SK-N-SH (cell line): ENCODE measurements around the gene YY2. TPM values are rescaled to one million over a fixed set of nuclear protein-coding genes. Genes with fewer than 3 reads are reported as not detected.

Experiments used
- CTCF ChIA-PET: fragments of 300-600, 350-600 bp; formaldehyde crosslinking; extraction: SDS; loops from one replicate; lab custom pipeline; 2021; lab: Yijun Ruan, JAX
- POLR2A ChIA-PET: fragments of 350-600 bp; sonication (Branson Sonifier 250); formaldehyde crosslinking; extraction: SDS; loops from one replicate; lab custom pipeline; 2020; ENCODE audit warnings: antibody characterized with exemption, inconsistent platforms; lab: Yijun Ruan, JAX
- DNase-seq: peaks from one replicate; pipeline ENCODE4 v3.0.0; 2012
- H2AFZ ChIP-seq: fragments of 200-600 bp; sonication (generic); 2 replicates; pipeline ENCODE4 v1.8.1; 2016; ENCODE audit warnings: antibody characterized with exemption, mild to moderate bottlenecking, low read depth
- H3F3A ChIP-seq: fragments of 200-600 bp; sonication (generic); replicated peaks from 2 replicates; pipeline ENCODE3; 2016; ENCODE audit warnings: antibody characterized with exemption, mild to moderate bottlenecking; ENCODE audit not compliant: insufficient read depth
- H3K27ac ChIP-seq, 2 experiments: fragments of 200-500 bp in 1 of 2; fragments of 200-600 bp in 1 of 2; sonication (Bioruptor generic) in 1 of 2; sonication (generic), shearing (Covaris generic) in 1 of 2; 2 replicates each; pipeline versions ENCODE4 v1.5.1 to v1.6.1; 2014 to 2016; ENCODE audit warnings: low read depth in 2 of 2, inconsistent platforms in 1 of 2, low read length in 1 of 2, mild to moderate bottlenecking in 1 of 2, mixed read lengths in 1 of 2
- H3K27me3 ChIP-seq: fragments of 200-600 bp; sonication (generic), shearing (Covaris generic); 2 replicates; pipeline ENCODE4 v1.6.1; 2016; ENCODE audit warnings: mixed run types; ENCODE audit not compliant: insufficient read depth
- H3K36me3 ChIP-seq, 2 experiments: fragments of 200-500 bp in 1 of 2; fragments of 200-600 bp in 1 of 2; sonication (Bioruptor generic) in 1 of 2; sonication (generic) in 1 of 2; replicated peaks in 1 of 2; 2 replicates each; pipeline versions ENCODE3 to v1.5.1; 2014 to 2016; ENCODE audit warnings: low read length in 1 of 2, mild to moderate bottlenecking in 1 of 2; ENCODE audit not compliant: insufficient read depth in 2 of 2, control insufficient read depth in 1 of 2
- H3K4me1 ChIP-seq, 2 experiments: fragments of 200-500 bp in 1 of 2; fragments of 200-600 bp in 1 of 2; sonication (Bioruptor generic) in 1 of 2; sonication (generic), shearing (Covaris generic) in 1 of 2; 2 replicates each; pipeline versions ENCODE4 v1.5.1 to v1.6.1; 2014 to 2016; ENCODE audit warnings: low read depth in 1 of 2, low read length in 1 of 2, mixed run types in 1 of 2; ENCODE audit not compliant: insufficient read depth in 2 of 2, control insufficient read depth in 1 of 2
- H3K4me2 ChIP-seq: fragments of 200-600 bp; sonication (generic), shearing (Covaris generic); 2 replicates; pipeline ENCODE4 v1.6.1; 2017; ENCODE audit warnings: mixed run types
- H3K4me3 ChIP-seq, 2 experiments: fragments of 200-500 bp in 1 of 2; fragments of 200-600 bp in 1 of 2; sonication (Bioruptor generic) in 1 of 2; sonication (generic), shearing (Covaris generic) in 1 of 2; 2 replicates each; pipeline versions ENCODE4 v1.5.1 to v1.8.1; 2014 to 2016; ENCODE audit warnings: low read depth in 2 of 2, inconsistent platforms in 1 of 2, low read length in 1 of 2, mild to moderate bottlenecking in 1 of 2, mixed read lengths in 1 of 2, moderate library complexity in 1 of 2
- H3K79me2 ChIP-seq: fragments of 200-600 bp; sonication (generic); 2 replicates; pipeline ENCODE4 v1.8.1; 2017; ENCODE audit warnings: mild to moderate bottlenecking; ENCODE audit not compliant: insufficient read depth
- H3K9ac ChIP-seq: fragments of 200-600 bp; sonication (generic); 2 replicates; pipeline ENCODE4 v1.6.1; 2017; ENCODE audit warnings: mixed run types
- H3K9me2 ChIP-seq: fragments of 200-600 bp; sonication (generic); 2 replicates; pipeline ENCODE4 v1.6.1; 2017; ENCODE audit warnings: mixed run types
- H3K9me3 ChIP-seq: fragments of 200-600 bp; sonication (generic); 2 replicates; pipeline ENCODE4 v1.6.1; 2017; ENCODE audit warnings: mixed run types, mild to moderate bottlenecking, moderate library complexity
- H4K20me1 ChIP-seq: fragments of 200-600 bp; sonication (generic); 2 replicates; pipeline ENCODE4 v1.6.1; 2017; ENCODE audit warnings: mild to moderate bottlenecking, mixed run types; ENCODE audit not compliant: insufficient read depth
- CTCF ChIP-seq: fragments of 200-600 bp; sonication (generic); IDR thresholded peaks from 2 replicates; pipeline ENCODE4 v1.6.1; 2017; ENCODE audit warnings: antibody characterized with exemption, mild to moderate bottlenecking, moderate library complexity
- EZH2phosphoT487 ChIP-seq: fragments of 200-600 bp; sonication (generic); IDR thresholded peaks from 2 replicates; pipeline ENCODE4 v1.6.1; 2017; ENCODE audit warnings: low read depth, mixed run types, mild to moderate bottlenecking, antibody characterized with exemption, moderate library complexity, borderline replicate concordance
- FOSL2 ChIP-seq: IDR thresholded peaks from 2 replicates; pipeline ENCODE4 v1.4.0; 2012; ENCODE audit warnings: low read depth, mild to moderate bottlenecking, moderate library complexity, borderline replicate concordance
- FOXJ3 ChIP-seq: sonication (generic); formaldehyde crosslinking; IDR thresholded peaks from 2 replicates; pipeline ENCODE4 v1.5.1; 2020; ENCODE audit warnings: mild to moderate bottlenecking, missing genetic modification reagents
- FOXM1 ChIP-seq: IDR thresholded peaks from 2 replicates; pipeline ENCODE4 v1.4.0; 2012; ENCODE audit warnings: low read depth, mild to moderate bottlenecking
- GABPA ChIP-seq: IDR thresholded peaks from 2 replicates; pipeline ENCODE4 v1.4.0; 2012; ENCODE audit warnings: low read depth, mild to moderate bottlenecking
- GATA2 ChIP-seq: sonication (generic); formaldehyde crosslinking; IDR thresholded peaks from 2 replicates; pipeline ENCODE4 v1.5.0; 2020; ENCODE audit warnings: mild to moderate bottlenecking, missing genetic modification reagents
- IRF3 ChIP-seq: fragments of 150-350 bp; IDR thresholded peaks from 2 replicates; pipeline ENCODE4 v1.6.1; 2016; ENCODE audit warnings: mild to moderate bottlenecking, low read depth, low read length
- MAX ChIP-seq: IDR thresholded peaks from 2 replicates; pipeline ENCODE4 v1.4.0; 2012; ENCODE audit warnings: low read depth
- MEF2A ChIP-seq: IDR thresholded peaks from 2 replicates; pipeline ENCODE4 v1.4.0; 2012; ENCODE audit warnings: low read depth, borderline replicate concordance
- MXI1 ChIP-seq: IDR thresholded peaks from 2 replicates; pipeline ENCODE4 v1.6.1; 2012; ENCODE audit warnings: mild to moderate bottlenecking, low read depth, low read length, improper control_type of control experiment
- NFIC ChIP-seq: IDR thresholded peaks from 2 replicates; pipeline ENCODE4 v1.4.0; 2012; ENCODE audit warnings: borderline replicate concordance
- PBX3 ChIP-seq: IDR thresholded peaks from 2 replicates; pipeline ENCODE4; 2012
- POLR2AphosphoS5 ChIP-seq: IDR thresholded peaks from 2 replicates; pipeline ENCODE4 v1.6.1; 2012; ENCODE audit warnings: low read depth, low read length
- REST ChIP-seq: IDR thresholded peaks from 2 replicates; pipeline ENCODE4 v1.6.1; 2012; ENCODE audit warnings: mild to moderate bottlenecking, low read depth, low read length, moderate library complexity
- RFX5 ChIP-seq: IDR thresholded peaks from 2 replicates; pipeline ENCODE4 v1.6.1; 2012; ENCODE audit warnings: mild to moderate bottlenecking, improper control_type of control experiment, low read length
- RXRA ChIP-seq: IDR thresholded peaks from 2 replicates; pipeline ENCODE4 v1.4.0; 2012; ENCODE audit warnings: low read depth, mild to moderate bottlenecking, borderline replicate concordance
- SMC3 ChIP-seq: IDR thresholded peaks from 2 replicates; pipeline ENCODE4 v1.6.1; 2012; ENCODE audit warnings: low read depth, low read length, improper control_type of control experiment
- TAF1 ChIP-seq: IDR thresholded peaks from 2 replicates; pipeline ENCODE4 v1.6.1; 2012; ENCODE audit warnings: low read depth, mild to moderate bottlenecking, low read length, moderate library complexity, borderline replicate concordance
- YY1 ChIP-seq: IDR thresholded peaks from 2 replicates; pipeline ENCODE4 v1.4.0; 2012; ENCODE audit warnings: low read depth, mild to moderate bottlenecking
- ZBTB33 ChIP-seq: IDR thresholded peaks from 2 replicates; pipeline ENCODE4 v1.4.0; 2012; ENCODE audit warnings: low read depth, borderline replicate concordance
- WGBS: methylation state at CpG from one replicate; pipeline ENCODE4 v1.1.6; 2017; ENCODE audit warnings: low lambda C conversion rate; 5-methylcytosine and 5-hydroxymethylcytosine counted together
- polyA plus RNA-seq, 3 experiments: library from polyadenylated mRNA; depleted of rRNA; stranded (reverse); fragments of >200 nt; gene quantifications; 2 replicates each; pipeline ENCODE4 v1.2.3, GENCODE V29; 2012

The YY2 gene
- polyA plus RNA-seq, 1 of the 3 experiments (the other 2 are of a cell fraction), result 2.3 TPM

GRCh38 chrX:21839334-21840192 is 16.2 kb upstream of the YY2 start, which contains the start of gene MBTPS2:
MBTPS2 (plus strand) TSS chrX:21839617; CDS start chrX:21839735, 118 bp downstream.
- no peaks in the 10 kb centered on the region for H3K9me2 ChIP-seq
- peak within 1 kb of the TSS; percentile 85 to 88 for H3K4me3 ChIP-seq
- no peaks in the 10 kb centered on the region for H4K20me1 ChIP-seq
- H3K4me1 ChIP-seq, result no peaks in the 10 kb centered on the region; a peak in 2 of 4 replicates
- peak within 1 kb of the TSS; percentile 88 for H3K9ac ChIP-seq
- H3K27me3 ChIP-seq, result no peaks in the 10 kb centered on the region; the same call in 1 of the 2 replicates
- peak; percentile 76 for DNase-seq
- peaks cover 8% of the 10 kb centered on the region in 2 experiments for H3K36me3 ChIP-seq
- peaks cover 4% of the 10 kb centered on the region for H3F3A ChIP-seq
- peaks cover 27% of the 10 kb centered on the region for H3K79me2 ChIP-seq
- 4% methylated on average over 21 of the region's 61 CpGs for WGBS
- CTCF ChIA-PET, result interaction anchor here (0.6 to 1.3 kb wide), 4 partner anchors 9 to 647 kb away, joined by 3 to 6 read pairs (median 3); no protein-coding TSS in a partner anchor
- H3K9me3 ChIP-seq, result no peaks in the 10 kb centered on the region
- POLR2A ChIA-PET, result interaction anchor here (0.7 kb wide), 1 partner anchor 102 kb away, joined by 3 read pairs; no protein-coding TSS in a partner anchor
- peak within 1 kb of the TSS; percentile 86 for H2AFZ ChIP-seq
- peak within 1 kb of the TSS; percentile 65 to 74 for H3K27ac ChIP-seq
- peak within 1 kb of the TSS; percentile 93 for H3K4me2 ChIP-seq
- TF ChIP-seq ZBTB33 (no peak), TAF1 (peak; percentile 100), MEF2A (0 out of 2 replicates have a peak, but pooled peaks have one; percentile 11), REST (peak; percentile 80), RXRA (no peak), FOXM1 (no peak), MXI1 (0 out of 2 replicates have a peak, but pooled peaks have one; percentile 43), NFIC (no peak; the same call in 1 of the 2 replicates), CTCF (peak; percentile 49), MAX (peak; percentile 51), SMC3 (peak; percentile 37), PBX3 (peak; percentile 44), GATA2 (CRISPR knock-in tag) (no peak; the same call in 1 of the 2 replicates), RFX5 (no peak), EZH2phosphoT487 (no peak), IRF3 (0 out of 2 replicates have a peak, but pooled peaks have one; percentile 11), FOXJ3 (CRISPR knock-in tag) (0 out of 2 replicates have a peak, but pooled peaks have one; percentile 53), GABPA (peak; percentile 95), YY1 (peak; percentile 69), FOSL2 (0 out of 2 replicates have a peak, but pooled peaks have one; percentile 8), POLR2AphosphoS5 (peak; percentile 90)
